ENCODE measurements around the gene ANKRD23. TPM values are rescaled to one million over a fixed set of nuclear protein-coding genes. Genes with fewer than 3 reads are reported as not detected.

ANKRD23 gene
- total and polyA plus RNA-seq, 2 of the 13 experiments (the other 11 are each of a cell fraction or from before 2014, with no cell fraction given): 1.5 to 1.6 TPM

DNA sequence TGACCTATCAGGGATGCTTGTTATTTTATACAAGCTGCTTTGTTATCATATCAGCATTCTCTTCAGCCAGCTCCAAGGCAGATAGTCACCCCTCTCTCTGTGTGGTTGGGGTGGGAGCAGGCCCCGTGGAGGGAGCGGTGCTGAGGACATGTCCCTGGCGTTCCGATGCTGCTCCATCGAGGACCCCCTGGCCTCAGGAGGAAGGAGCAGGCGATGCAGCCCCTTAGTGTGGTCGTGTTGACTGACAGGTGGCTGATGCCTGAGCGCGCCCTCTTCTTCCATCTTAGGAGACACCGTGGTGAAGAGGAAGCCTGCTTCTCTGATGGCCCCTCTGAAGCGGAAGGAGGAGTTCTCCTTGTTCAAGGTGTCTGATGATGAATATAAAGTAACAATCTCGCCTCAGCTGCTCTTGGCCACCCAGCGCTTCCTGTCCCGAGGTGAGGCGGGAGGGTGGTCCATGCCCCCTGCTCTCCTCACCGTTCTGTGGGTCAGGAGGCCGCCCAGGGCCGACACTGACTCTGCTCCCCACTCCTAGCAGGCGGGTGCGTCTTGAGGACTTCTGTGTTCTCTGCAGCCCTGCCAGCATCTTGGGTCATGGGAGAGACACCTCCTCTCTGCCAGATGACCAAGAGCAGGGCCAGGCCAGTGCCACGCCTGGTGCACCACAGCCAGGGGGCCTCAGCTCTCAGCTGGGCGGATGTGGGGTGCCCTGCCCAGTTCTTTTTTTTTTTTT is 17.1 kb downstream of the ANKRD23 start:
- H3K27me3 ChIP-seq (ENCODE audit: control insufficient read depth in 1 of 2, insufficient read depth in 2 of 2, low read length in 2 of 2): no peaks in the 10 kb centered on the region
- BruUV-seq (replicated peaks): no TSS peak
- peaks cover 29% of the 10 kb centered on the region for H3K4me1 ChIP-seq (ENCODE audit: insufficient read depth, low read length)
- peaks cover 53 to 88% of the 10 kb centered on the region in 2 experiments for H3K36me3 ChIP-seq (replicated peaks in 1 of 2; ENCODE audit: control insufficient read depth in 1 of 2, insufficient read depth in 2 of 2, low read length in 2 of 2)
- peaks cover 39% of the 10 kb centered on the region for H3K79me2 ChIP-seq (ENCODE audit: insufficient read depth, low read length)
- H3K4me3 ChIP-seq (replicated peaks in 1 of 3; ENCODE audit: insufficient read depth in 1 of 3, low read depth in 2 of 3, low read length in 3 of 3): no peak overlapping the region
- no peak overlapping the region for H2AFZ ChIP-seq (ENCODE audit: low read length)
- H4K20me1 ChIP-seq (ENCODE audit: insufficient read depth, low read length): peaks cover 40% of the 10 kb centered on the region
- H3K9ac ChIP-seq (ENCODE audit: insufficient read depth, low read depth, low read length): no peak overlapping the region
- FAIRE-seq (no peak), DNase-seq (ENCODE audit: low spot score) (no peak), ATAC-seq (no peak)
- no peaks in the 10 kb centered on the region for H3K9me3 ChIP-seq (ENCODE audit: low read length)
- CTCF ChIA-PET (ENCODE audit: low intra/inter-chr PET ratio, low total read pairs): no interaction called here
- H3K27ac ChIP-seq (ENCODE audit: extremely low read length, insufficient read depth, low read length): no peak overlapping the region
- intact Hi-C loops (cut with micrococcal nuclease; ENCODE audit: unreplicated experiment): no loop called here
- H3K4me2 ChIP-seq (ENCODE audit: low read depth, low read length): no peak overlapping the region
- TF ChIP-seq MED1 (CRISPR knock-in tag; IDR thresholded peaks at IDR 0.05): no peak
- peak; percentile 75 for TF ChIP-seq AGO2 (optimal IDR thresholded peaks at IDR 0.05; ENCODE audit: low read depth, low read length)
- no peak for TF ChIP-seq CBX1 (IDR thresholded peaks at IDR 0.05; ENCODE audit: low read depth)
- TF ChIP-seq MZF1 (CRISPR knock-in tag; IDR thresholded peaks at IDR 0.05; ENCODE audit: borderline replicate concordance): no peak
- no peak for TF ChIP-seq MEIS2 (CRISPR knock-in tag; IDR thresholded peaks at IDR 0.05)
- no peak for TF ChIP-seq ZNF713 (CRISPR knock-in tag; IDR thresholded peaks at IDR 0.05)
- no peak for TF ChIP-seq ZNF615 (CRISPR knock-in tag; IDR thresholded peaks at IDR 0.05; ENCODE audit: borderline replicate concordance)
- TF ChIP-seq, protein P1, sequence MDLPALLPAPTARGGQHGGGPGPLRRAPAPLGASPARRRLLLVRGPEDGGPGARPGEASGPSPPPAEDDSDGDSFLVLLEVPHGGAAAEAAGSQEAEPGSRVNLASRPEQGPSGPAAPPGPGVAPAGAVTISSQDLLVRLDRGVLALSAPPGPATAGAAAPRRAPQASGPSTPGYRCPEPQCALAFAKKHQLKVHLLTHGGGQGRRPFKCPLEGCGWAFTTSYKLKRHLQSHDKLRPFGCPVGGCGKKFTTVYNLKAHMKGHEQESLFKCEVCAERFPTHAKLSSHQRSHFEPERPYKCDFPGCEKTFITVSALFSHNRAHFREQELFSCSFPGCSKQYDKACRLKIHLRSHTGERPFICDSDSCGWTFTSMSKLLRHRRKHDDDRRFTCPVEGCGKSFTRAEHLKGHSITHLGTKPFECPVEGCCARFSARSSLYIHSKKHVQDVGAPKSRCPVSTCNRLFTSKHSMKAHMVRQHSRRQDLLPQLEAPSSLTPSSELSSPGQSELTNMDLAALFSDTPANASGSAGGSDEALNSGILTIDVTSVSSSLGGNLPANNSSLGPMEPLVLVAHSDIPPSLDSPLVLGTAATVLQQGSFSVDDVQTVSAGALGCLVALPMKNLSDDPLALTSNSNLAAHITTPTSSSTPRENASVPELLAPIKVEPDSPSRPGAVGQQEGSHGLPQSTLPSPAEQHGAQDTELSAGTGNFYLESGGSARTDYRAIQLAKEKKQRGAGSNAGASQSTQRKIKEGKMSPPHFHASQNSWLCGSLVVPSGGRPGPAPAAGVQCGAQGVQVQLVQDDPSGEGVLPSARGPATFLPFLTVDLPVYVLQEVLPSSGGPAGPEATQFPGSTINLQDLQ (CRISPR knock-in tag; IDR thresholded peaks at IDR 0.05): 0 out of 2 replicates have a peak, but pooled peaks have one; percentile 35
- 0 out of 2 replicates have a peak, but pooled peaks have one; percentile 9 for TF ChIP-seq ZNF768 (CRISPR knock-in tag; IDR thresholded peaks at IDR 0.05)
- TF ChIP-seq BRCA1 (CRISPR knock-in tag; IDR thresholded peaks at IDR 0.05): no peak
- TF ChIP-seq ZNF225 (CRISPR knock-in tag; IDR thresholded peaks at IDR 0.05): no peak
- in situ Hi-C loops (cut with HindIII; ENCODE audit: extremely low pct_ligation_motif_present, low pct_unique_long_range_greater_than_20kb): no loop called here
- POLR2A ChIA-PET: no interaction called here
- 98% methylated on average over 20 of the region's 22 CpGs for WGBS (ENCODE audit: low lambda C conversion rate)

All from HepG2 (cell line).